ENCODE results near the gene KRTAP10-5. TPM values are rescaled to one million over a fixed set of nuclear protein-coding genes. Genes with fewer than 3 reads are reported as not detected.
A peak's percentile ranks its signal among the peaks of the same experiment; 100 is the strongest.

The KRTAP10-5 gene
- total RNA-seq, 1 donor from 2014 or later, result not detected

GRCh38 chr21:44542716-44543115 is 37.7 kb downstream of the KRTAP10-5 start:
- Histone ChIP-seq H3K9me3 (no peaks in the 10 kb centered on the region), H3K36me3 (no peaks in the 10 kb centered on the region), H3K27me3 (peaks cover 7% of the 10 kb centered on the region), H3K4me1 (no peaks in the 10 kb centered on the region), H3K4me3 (no peak overlapping the region), H3K27ac (no peak overlapping the region)
- no peak for ATAC-seq
- no peak for DNase-seq
- no peak for TF ChIP-seq CTCF (IDR thresholded peaks at IDR 0.05)
- intact Hi-C loops (cut with DNase I), result no loop called here

DNA sequence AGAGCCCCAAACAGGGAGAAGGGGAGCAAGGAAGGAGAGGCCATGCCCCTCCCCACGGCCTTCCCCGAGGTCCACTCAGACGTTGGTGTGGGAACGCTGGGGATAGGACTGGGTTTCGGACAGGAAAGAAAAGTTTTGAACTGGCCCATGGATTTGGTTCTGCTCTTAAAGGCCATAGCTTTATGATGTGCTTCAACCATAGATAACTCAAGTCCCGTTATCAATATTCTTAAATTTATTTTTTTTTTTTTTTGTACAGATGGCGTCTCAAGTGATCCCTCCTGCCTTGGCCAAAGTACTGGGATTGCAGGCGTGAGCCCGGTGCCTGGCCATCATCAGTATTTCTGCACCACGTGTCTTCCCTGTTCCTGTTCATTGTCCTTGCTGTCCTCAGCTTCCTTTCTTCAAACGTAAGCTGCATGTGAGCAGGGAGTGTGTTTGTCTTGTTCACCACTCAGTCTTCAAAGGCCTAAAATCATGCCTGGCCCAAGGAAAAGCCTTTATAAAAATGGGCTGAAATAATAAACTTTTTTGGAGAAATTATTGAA is 39.6 kb downstream of the KRTAP10-5 start:
- no peaks in the 10 kb centered on the region for H3K4me1 ChIP-seq
- TF ChIP-seq CTCF (IDR thresholded peaks at IDR 0.05), result no peak
- H3K27me3 ChIP-seq, result peaks cover 4% of the 10 kb centered on the region
- H3K4me3 ChIP-seq, result no peak overlapping the region
- H3K27ac ChIP-seq, result no peak overlapping the region
- ATAC-seq, result no peak
- intact Hi-C loops (cut with DNase I), result no loop called here
- H3K36me3 ChIP-seq, result no peaks in the 10 kb centered on the region
- H3K9me3 ChIP-seq, result no peaks in the 10 kb centered on the region
- DNase-seq, result no peak

DNA sequence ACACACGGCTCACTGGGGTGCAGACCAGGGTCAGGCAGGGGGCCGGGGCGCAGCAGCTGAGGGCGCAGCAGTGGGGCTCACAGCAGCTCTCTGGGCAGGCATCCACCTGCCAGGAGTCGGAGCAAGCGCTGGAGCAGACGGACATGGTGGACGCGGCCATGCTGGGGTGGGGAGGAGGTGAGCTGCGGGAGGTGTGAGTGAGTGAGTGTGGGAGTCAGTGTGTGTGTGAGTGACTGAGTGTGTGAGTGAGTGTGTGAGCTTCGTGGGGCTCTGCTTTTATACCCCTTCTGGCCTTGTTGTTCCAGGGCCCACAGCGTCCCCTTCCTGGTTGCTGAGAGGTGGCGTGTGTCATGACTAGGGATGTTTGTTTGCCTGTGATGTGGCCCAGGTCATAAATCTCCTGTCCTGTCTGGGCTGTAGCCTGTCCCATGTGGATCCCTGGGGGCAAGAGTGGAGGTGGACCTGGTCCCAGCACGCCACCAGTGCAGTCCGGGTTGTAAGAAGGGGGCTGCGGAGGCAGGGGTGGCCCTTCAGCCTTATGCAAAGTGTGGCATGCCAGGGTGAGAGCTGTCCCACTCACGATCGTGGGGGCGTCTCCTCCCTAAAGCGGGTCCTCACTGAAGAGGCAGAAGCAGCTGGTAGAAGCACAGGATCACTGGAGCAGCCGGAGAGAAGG is 40.3 kb downstream of the KRTAP10-5 start, which contains the start of gene KRTAP10-1:
TSS of gene KRTAP10-1 (minus strand) at position 205 of the 676 bp plus-strand sequence. CDS start at position 160, 45 bp downstream.
- ATAC-seq (no peak), DNase-seq (peak; percentile 52)
- TF ChIP-seq CTCF (IDR thresholded peaks at IDR 0.05), result no peak
- Histone ChIP-seq H3K9me3 (no peaks in the 10 kb centered on the region), H3K4me1 (no peaks in the 10 kb centered on the region), H3K27ac (no peak within 1 kb of the TSS), H3K4me3 (no peak within 1 kb of the TSS), H3K36me3 (no peaks in the 10 kb centered on the region), H3K27me3 (peaks cover 4% of the 10 kb centered on the region)
- intact Hi-C loops (cut with DNase I), result no loop called here

DNA sequence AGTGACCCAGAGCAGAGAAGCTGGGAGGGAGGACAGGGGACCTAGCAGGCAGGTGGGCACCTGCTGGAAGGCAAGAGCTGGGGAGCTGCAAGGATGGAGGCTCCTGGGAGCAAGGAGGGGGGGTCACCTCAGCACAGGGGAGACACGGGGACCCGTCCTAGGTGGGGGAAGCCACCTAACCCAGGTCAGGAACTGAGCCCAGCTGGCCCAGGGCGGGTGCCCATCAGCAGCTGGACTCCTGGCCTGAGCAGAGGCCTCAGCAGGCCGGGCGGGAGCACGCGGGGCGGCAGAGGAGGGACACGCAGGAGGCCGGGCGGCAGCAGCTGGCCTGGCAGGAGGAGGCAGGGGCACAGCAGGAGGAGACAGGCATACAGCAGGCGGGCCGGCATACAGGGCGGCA is 41.4 kb downstream of the KRTAP10-5 start:
- Histone ChIP-seq H3K27ac (no peak overlapping the region), H3K4me1 (no peaks in the 10 kb centered on the region), H3K27me3 (peaks cover 4% of the 10 kb centered on the region), H3K9me3 (no peaks in the 10 kb centered on the region), H3K4me3 (no peak overlapping the region), H3K36me3 (no peaks in the 10 kb centered on the region)
- DNase-seq (peak; percentile 45), ATAC-seq (peak; percentile 36)
- intact Hi-C loops (cut with DNase I), result no loop called here
- TF ChIP-seq CTCF (IDR thresholded peaks at IDR 0.05), result no peak

DNA sequence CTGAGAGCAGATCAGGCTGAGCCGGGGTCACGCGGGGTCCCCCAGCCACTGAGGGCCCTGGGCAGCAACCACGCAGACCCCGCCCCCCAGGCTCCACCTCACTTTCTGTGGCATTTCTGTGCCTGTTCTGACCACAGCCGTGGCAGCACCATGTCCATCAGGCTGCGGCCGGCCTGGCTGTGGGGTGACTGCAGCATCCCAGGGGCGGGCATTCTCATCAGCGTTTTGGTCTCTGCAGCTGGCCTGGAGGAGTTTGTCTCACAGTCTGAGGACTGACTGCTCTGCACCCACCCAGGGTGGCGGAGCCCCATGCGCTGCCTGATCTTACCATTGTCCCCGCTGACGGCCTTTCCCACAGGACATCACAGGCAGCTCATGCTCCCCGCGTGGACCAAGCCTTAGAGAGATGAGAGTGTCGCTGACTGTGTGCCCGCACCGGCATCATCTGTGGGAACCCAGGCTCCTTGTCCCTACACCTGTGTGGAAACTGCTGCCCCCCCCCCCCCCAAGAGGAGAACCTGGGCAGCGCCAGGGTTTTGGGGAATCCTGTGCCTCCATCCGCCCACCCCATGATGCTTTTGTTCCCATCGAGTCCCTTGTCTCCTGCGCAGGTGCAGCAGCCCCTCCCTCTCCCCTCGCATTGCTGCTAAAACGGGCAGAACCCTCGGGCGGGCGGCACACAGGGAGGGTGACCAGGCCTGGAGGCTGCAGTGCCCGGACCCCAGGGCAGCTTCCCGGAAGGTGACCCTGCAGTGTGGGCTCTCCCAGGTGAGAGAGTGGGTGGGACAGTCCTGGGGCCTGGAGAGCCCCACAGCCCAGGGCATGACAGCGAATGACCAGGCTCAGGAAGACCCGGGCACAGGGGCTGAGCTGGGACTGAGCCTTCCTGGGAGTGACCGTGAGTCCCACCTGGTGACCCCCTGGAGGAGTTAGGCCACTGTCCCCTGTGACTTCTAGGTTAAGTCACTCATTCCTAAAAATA is 42.2 kb downstream of the KRTAP10-5 start:
- intact Hi-C loops (cut with DNase I), result no loop called here
- Histone ChIP-seq H3K27me3 (peaks cover 4% of the 10 kb centered on the region), H3K36me3 (no peaks in the 10 kb centered on the region), H3K4me1 (no peaks in the 10 kb centered on the region), H3K27ac (no peak overlapping the region), H3K9me3 (no peaks in the 10 kb centered on the region), H3K4me3 (no peak overlapping the region)
- TF ChIP-seq CTCF (IDR thresholded peaks at IDR 0.05), result no peak
- ATAC-seq (peak; percentile 18), DNase-seq (peak; percentile 56)

Data from upper lobe of right lung (tissue), 1 donor.